HG03108 (cell line): ENCODE results near the gene ADAMTSL3.
"Not testable (repeated sequence)": the region's sequence is repeated elsewhere in the genome, so short reads cannot be mapped to it uniquely, and the experiment has no call there.

ENCODE experiments used
- ATAC-seq: cut with Tn5 transposase; IDR thresholded peaks from one replicate; pipeline ENCODE4 v1.9.1; 2021; ENCODE audit warnings: moderate library complexity; ENCODE audit not compliant: unreplicated experiment

ADAMTSL3 gene

DNA sequence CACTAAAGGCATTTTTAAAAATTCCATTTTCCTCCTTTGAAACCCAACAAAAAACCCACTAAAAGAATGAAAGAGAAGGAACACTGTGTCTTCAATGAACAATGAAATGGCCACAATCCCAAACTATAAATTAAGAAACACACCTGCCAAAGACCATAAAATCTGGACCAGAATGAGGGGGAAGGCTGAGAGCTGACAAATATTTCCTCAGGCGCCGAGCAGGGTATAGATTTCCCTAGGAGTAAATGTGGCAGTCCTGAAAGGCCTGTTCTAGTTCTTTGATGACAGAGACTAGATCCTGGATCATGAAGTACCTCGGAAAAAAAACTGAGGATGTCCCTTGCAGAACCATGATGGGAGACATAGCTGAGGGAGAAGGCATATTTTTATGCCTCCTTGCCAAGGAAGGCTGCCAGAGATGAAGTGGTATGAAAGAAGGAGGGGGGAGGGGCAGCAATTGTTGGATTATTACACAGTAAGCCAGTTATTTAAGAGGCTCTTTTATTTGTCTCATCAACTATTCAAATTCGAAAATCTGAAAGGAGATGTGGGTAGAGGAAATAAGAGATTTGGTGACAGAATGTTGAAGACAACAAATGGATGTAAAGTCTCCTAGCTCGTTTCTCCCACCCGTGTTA is 306.4 kb downstream of the ADAMTSL3 start:
- ATAC-seq, result no peak

DNA sequence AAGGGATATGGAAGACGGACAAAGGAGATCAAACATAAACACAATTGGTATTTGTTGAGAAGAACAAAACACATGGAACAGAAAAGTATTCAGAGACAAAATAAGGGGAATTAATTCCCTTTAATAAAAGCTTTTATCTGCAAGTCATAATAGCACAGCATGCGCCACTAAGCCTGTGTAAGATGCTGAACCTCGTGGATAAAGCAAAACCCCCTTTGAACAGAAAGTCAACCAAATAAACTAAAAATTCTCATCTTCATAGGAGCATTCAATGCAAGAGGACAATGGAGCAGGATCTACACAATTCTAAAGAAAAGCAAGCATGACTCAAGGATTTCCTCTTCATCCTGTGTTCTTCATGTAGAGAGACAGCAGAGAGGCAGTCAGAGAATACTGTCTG is 307.4 kb downstream of the ADAMTSL3 start:
- no peak for ATAC-seq

DNA sequence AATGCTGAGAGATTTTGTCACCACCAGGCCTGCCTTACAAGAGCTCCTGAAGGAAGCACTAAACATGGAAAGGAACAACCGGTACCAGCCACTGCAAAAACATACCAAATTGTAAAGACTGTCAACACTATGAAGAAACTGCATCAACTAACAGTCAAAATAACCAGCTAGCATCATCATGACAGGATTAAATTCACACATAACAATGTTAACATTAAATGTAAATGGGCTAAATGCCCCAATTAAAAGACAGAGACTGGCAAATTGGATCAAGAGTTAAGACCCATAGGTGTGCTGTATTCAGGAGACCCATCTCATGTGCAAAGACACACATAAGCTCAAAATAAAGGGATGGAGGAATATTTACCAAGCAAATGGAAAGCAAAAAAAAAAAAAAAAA is 311.0 kb downstream of the ADAMTSL3 start:
- not testable (repeated sequence) for ATAC-seq

DNA sequence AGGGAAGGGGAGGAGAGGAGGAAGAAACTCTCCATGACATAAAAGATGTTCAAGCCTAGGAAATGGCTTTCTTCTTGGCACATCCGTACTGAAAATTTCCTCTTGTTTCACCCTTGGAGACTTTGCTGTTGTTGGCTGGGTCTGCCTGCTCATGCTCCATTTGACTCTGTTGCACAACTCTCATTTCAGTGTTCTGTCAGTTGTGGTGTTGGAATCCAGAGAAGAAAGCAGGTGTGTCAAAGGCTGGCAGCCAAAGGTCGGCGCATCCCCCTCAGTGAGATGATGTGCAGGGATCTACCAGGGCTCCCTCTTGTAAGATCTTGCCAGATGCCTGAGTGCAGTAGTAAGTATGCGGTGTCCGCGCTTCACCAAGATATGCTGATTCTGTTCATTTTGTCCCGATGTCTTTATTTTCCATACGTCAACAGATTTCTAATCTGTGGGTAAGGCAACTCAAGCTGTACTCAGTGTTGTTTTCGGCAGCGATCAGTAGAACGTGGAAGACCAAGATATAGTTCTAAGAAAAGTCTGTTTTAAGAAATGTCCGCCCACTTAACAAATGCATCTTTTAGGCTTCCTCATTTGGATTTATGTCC is 316.5 kb downstream of the ADAMTSL3 start:
- ATAC-seq, result no peak

DNA sequence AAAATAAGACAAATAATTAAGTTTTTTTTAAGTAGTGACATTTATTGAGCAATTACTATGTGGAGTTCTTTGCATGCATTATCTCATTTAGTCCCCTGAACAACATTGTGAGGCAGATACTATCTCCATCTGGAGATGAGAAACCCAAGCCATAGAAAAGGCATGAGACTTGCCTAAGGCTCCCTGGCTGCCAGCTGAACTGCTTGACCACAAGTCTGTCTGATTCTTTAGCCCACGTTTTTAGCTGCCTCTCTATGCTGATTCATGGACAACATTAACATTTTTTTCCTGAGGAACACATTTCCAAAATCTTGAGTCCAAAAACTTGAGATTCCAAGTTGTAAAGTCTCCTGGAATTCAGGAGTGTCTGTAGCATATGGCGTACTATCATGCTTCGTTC is 318.1 kb downstream of the ADAMTSL3 start:
- no peak for ATAC-seq

DNA sequence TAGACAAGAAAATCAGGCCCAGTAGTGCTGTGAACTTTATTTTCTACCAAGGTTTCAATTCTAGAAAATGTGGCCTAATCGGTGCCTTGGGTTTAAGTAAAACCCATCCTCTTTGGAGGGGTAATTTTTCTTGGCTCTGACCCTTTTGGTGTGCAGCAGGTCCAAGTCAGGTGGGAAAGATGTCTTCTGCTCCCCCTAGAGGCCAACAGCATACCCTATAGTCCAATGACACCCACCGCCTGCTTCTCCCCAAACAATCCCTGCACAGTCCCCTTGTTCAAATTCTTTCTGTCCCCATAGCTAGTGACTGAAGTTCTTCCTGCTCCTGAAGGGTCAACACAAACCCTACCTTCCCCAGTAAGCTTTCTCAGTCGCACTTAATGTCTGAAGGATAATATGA is 319.9 kb downstream of the ADAMTSL3 start:
- no peak for ATAC-seq

DNA sequence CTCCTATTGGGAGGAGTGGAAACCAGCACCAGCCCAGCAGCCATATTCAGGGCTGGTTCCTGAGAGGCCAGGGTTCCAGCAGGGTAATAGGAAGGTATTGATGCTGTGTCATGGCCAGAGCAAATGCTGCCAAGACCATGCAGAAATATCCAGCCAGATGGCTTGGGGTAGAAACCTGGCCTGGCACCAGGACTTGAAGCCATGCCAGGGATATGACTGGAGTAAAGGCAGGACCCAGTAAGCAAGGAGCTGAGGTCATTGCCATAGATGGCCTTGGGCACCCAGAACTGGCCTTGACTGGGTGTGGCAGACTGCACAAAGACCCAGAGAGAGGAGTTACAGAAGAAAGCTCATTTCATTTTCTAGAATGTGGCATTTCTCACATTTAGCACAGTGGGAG is 324.1 kb downstream of the ADAMTSL3 start:
- no peak for ATAC-seq

DNA sequence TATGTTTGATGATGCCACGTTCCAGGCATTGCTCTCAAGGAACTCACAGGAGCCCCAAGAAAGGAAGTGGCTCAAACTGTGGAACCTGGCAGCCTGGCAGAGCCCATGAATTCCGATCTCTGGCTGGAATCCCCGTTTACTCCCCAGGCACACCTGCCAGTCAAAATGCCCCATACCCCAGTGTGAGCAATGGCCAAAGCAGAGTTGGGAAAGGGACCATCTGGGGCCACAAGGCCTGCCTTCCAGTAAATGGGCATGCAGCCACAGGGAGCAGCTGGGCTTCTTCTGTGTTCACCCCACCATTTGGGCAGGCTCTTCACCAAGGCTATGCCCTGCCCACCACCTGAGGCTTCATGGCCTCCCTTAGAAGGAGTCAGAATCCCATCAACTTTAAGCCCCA is 324.7 kb downstream of the ADAMTSL3 start:
- ATAC-seq, result no peak

DNA sequence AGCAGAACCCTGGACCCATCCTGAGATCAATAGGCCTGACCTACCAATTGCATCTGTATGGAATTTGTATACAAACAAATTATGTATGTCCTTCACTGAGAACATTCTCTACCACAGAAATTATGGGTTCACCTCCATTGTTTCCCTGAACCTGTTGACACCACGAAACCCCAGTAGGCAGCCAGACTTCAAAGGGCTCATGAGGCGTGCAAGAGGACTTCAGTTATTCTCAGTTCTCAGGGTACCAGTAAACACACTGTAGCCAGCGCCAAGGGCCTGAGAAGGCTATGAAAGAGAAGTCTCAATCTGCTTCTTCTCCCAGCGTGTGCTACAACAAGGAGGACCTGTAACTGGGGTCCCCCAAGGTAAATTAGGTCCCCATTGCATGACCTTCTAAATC is 326.7 kb downstream of the ADAMTSL3 start:
- no peak for ATAC-seq

DNA sequence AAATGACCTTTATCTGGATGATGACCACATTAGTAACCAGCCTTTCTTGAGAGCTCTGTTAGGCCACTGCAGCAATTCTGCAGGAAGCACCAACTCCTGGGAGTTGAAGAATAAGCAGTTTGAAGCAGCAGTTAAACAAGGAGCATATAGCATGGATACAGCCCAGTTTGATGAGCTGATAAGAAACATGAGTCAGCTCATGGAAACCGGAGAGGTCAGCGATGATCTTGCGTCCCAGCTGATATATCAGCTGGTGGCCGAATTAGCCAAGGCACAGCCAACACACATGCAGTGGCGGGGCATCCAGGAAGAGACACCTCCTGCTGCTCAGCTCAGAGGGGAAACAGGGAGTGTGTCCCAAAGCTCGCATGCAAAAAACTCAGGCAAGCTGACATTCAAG is 328.8 kb downstream of the ADAMTSL3 start:
- ATAC-seq, result no peak

DNA sequence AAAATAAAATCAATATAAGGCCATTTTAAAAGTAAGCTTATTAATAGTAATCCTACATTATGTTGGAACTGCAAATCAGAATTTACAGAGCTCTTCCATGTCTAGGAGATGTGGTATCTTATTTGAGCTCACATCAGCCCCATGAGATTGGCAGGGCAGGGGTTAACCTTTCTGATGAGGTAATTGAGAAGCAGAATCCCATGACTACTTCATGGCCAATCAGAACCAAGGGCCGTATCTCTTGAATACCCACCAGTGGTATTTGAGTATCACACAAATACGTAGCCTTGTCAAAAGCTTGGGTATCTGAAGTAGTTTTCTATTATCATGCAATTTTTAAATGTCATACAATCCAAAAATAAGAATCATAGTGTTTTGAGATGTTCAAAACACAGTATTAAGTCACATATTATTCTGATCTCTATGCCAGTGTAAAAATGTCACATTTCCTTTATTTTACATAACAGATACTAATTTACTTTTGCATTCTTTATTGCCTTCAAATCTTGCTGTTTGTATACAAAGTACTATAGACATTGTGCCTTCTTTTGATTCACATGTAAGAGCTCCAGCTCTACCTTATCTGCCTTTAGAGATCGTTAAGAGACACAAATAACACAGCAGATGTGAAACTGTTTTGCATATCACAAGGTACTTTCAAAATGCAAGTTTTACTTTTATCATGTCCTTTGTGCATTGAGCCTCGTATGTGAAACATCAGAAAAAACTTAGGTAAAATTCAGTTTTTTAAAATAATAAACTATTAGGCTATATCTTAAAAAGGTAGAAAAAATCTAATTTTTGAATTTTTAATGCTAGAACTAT is 329.9 kb downstream of the ADAMTSL3 start:
- ATAC-seq, result peak; percentile 93

DNA sequence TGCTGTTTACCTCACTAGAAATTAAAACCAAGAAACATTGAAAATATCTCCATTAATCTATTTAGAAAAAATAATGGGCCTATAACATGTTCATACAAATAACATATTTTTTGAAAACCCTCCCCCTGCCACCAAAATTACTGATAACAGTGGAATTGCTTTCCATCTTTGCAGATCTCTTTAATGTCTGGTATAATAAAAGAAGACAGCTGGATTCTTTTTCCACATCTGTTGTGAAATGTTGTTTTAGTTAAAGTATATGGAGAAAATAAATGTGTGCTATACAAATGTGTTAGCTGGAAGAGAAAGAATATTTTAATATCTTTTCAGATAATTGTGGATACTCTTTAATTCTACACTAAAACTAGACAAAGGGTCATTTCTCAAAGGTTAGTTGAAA is 330.7 kb downstream of the ADAMTSL3 start:
- ATAC-seq, result no peak

DNA sequence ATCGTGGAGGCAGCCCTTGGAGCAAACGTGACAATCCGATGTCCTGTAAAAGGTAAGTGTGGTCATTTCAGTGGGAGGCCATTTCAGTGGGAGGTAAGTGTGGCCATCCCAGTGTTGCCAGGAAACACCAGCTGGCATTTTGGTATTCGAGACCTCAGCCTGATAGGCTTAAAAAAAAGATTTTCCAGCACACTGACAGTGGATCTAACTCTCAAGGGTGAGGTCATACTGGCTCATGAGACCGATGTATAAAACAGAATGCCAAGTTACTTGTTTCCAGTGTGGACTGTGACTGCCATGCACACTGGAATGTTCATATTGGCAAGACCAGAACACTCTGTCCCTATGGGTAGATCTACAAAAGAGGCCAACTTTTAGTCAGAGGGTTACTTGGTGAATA is 337.2 kb downstream of the ADAMTSL3 start:
- no peak for ATAC-seq

DNA sequence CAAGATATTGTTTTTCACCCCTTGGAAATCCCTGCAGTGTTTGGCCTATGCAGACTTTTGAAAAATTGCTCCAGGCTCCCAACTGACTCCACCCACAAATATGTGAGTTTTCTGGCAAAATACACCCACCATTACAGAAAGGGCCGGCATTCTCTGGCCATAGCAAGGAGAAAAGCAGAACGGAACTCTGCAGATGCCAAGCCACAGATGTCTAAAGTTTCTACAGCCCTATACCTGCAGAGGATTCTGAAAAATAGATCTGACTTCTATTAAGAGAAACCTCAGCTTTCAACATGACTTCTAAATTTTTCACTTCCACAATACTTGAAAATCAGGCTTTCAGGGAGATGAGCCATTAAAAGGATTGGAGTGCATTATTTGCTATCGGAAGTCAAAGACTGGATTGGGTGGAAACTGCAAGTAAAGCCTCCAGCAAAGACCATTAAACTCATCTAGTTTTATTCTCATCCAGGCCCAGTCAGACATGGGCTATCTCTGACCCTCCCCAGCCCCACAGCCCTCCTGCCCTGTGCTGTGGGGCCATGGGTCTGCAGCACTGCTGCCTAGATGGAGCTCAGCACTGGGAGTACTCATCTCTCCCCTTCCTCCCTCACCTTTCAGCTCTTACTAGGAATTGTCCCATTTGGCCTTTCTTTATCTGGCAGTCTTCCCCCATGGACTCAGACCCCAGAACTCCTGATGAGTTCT is 338.6 kb downstream of the ADAMTSL3 start:
- peak; percentile 91 for ATAC-seq

DNA sequence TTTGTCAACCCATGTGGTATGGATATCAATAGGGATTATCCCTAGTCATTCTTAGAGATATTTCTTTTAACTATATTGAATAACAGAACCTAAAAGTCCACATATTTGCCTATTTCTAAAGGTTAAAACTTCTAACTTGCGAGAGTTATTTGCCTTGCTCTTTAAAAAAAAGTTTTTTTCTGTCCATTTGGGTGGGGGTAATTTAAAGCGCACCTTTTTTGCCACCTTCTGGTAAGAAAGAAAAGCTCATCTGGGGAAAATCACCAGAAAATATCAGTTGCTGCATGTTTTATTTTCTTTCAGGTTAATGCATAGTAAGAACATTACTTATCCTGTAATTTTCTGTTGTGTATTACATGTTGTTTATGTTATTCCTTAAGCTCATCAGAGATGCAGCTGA is 339.7 kb downstream of the ADAMTSL3 start:
- ATAC-seq, result no peak

DNA sequence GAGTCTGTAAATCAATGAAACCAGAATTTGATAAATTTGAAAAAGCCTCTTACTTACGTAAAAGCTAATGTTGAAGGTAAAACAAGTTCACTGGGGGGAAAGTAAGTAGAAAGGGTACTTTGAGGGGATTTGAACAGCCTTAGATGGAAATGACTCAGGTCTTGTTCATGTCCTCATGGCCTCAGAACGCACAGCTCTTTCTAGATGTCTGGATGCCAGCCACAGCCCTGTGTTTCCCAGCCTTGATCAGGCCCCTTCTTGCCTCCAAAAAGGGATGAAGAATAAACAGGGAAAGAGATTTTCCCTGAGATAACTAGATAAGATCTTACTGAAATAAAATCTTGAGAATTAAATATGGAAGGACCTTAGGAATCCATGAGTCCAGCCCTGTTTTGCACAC is 344.6 kb downstream of the ADAMTSL3 start:
- ATAC-seq, result no peak

DNA sequence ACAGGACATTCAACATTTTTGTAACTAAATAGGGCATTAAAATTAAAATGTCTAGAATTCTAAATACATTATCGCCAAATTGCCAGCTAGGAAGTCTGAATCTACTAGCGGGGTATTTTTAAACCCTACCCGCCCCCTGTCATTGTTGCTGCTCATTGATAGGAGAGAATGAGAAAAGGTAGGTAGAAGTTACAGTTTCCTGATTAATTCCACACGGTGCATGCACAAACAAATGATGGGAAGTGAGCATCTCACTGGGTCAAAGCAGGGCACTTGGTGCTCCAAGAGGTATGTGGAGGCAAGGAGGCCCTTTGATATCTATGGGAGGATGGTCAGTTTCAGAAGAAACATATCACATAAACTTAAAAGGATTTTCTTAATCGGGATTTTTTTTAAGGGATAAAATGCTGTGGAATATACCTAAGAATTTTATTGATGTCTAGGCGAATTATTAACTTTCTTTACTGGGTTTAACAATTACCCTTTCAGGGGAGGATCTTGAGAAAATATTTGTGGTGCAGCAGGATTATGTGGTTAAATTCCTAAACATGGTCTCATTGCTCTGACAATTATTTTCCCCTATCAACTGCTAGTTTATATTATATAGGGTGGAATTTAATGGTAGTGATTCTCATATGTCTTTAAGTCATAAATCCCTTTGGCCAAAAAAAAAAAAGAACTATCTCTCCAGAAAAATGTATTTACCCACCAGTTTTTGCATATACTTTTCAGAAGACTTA is 345.6 kb downstream of the ADAMTSL3 start:
- no peak for ATAC-seq

DNA sequence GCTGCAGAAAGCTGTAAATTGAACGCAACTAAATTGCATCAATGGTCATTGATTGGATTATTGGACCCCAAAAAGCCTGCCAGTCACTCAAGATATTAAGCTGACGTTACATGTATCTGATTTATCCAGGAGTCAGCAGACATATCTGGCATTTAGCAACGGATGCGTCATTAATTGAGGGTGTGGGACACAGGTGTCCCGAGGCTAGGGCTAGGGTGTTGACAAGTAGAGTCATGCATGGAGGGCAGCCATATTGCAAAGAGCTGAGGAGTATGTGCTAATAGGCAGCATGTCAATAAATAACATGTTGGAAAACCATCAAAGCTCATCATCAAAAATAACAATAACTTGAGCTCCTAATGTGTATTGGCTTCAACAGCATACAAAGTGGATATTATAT is 347.1 kb downstream of the ADAMTSL3 start:
- no peak for ATAC-seq

DNA sequence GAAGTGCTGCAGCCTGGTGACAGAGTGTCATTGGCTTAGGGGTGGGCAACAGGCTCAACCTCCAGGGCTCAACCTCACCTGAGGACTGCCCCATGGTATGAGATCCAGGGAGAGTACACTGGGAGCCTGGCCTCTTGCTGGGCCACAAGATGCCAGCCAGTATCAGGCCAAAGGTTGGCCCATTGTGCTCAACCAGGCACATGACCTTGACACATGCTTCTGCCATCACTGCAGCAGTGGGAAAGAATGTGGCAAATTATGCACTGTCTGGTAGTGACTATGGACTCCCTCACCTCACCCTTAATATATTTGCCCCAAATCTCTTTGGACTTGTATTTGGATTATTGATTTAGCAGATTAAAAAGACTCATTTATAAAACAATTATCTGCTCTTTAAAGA is 347.7 kb downstream of the ADAMTSL3 start:
- no peak for ATAC-seq

DNA sequence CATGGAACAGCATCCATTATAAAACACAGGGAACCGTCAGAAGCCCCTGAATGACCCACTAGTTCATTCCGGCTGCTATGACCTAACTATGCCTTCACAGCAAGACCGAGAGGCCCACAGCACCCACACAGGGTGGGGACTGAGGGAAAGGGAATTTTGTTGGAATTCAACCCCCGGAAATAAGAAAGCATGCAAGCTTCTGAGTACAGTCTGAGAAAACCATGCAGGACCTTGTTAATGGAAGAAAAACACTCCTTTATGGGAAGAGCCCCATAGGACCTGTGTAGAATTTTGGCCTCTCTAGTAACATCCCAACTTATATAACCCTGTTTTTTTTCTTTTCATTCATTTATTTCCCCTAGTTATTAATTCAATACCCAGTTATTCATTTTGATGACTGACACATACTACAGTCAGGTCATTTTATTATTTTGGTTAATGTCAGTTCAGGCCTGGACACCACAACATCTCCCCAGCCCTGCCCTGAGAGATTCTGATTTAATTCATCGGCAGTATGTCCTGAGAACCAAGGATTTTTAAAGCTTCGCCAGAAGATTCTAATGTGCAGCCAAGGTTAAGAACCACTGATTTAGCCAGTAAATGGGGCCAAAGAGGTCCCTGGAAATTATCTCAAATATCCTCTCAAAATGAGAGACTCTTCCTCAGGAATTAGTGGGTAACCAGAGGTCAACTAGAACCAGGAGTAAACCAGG is 350.0 kb downstream of the ADAMTSL3 start:
- no peak for ATAC-seq
